DMS 273 (cell line): ENCODE data around the gene UTS2B.
"Not testable (repeated sequence)": the region's sequence is repeated elsewhere in the genome, so short reads cannot be mapped to it uniquely, and the experiment has no call there.

Experiments used
- DNase-seq: peaks from one replicate; lab custom pipeline; 2025; ENCODE audit not compliant: unreplicated experiment; lab: John Stamatoyannopoulos, UW

Gene UTS2B

GRCh38 chr3:191282251-191283185, 47.8 kb downstream of the UTS2B start:
- no peak for DNase-seq

- DNase-seq = no peak
These were observed 49.4 kb downstream of the UTS2B start for GRCh38 chr3:191280882-191281281.

- DNase-seq = no peak
These were observed 50.2 kb downstream of the UTS2B start for GRCh38 chr3:191280111-191280510.

- DNase-seq = no peak
These were observed 54.6 kb downstream of the UTS2B start for GRCh38 chr3:191275751-191276150.

- DNase-seq = not testable (repeated sequence)
These were observed 55.1 kb downstream of the UTS2B start for GRCh38 chr3:191275244-191275643.

GRCh38 chr3:191269289-191270085, 60.8 kb downstream of the UTS2B start:
- no peak for DNase-seq

- DNase-seq = no peak
These were observed 61.6 kb downstream of the UTS2B start for GRCh38 chr3:191268737-191269136.

- no peak for DNase-seq
These were observed 66.5 kb downstream of the UTS2B start for GRCh38 chr3:191263850-191264249.

GRCh38 chr3:191263365-191263764, 67.0 kb downstream of the UTS2B start:
- DNase-seq = no peak

GRCh38 chr3:191262650-191263049, 67.7 kb downstream of the UTS2B start:
- no peak for DNase-seq

- DNase-seq = no peak
These were observed 69.1 kb downstream of the UTS2B start for GRCh38 chr3:191261304-191261638.

- no peak for DNase-seq
These were observed 69.7 kb downstream of the UTS2B start for GRCh38 chr3:191260431-191261303.

- no peak for DNase-seq
These were observed 70.8 kb downstream of the UTS2B start for GRCh38 chr3:191259486-191259885.

- no peak for DNase-seq
These were observed 73.0 kb downstream of the UTS2B start for GRCh38 chr3:191257286-191257685.

- no peak for DNase-seq
These were observed 73.9 kb downstream of the UTS2B start for GRCh38 chr3:191256405-191256804.

- DNase-seq = no peak
These were observed 75.2 kb downstream of the UTS2B start for GRCh38 chr3:191255156-191255555.

- DNase-seq = no peak
These were observed 76.0 kb downstream of the UTS2B start for GRCh38 chr3:191254098-191254873.

- no peak for DNase-seq
These were observed 77.1 kb downstream of the UTS2B start for GRCh38 chr3:191253089-191253799.

- no peak for DNase-seq
These were observed 83.7 kb downstream of the UTS2B start for GRCh38 chr3:191246630-191247029.

GRCh38 chr3:191246034-191246433, 84.3 kb downstream of the UTS2B start:
- not testable (repeated sequence) for DNase-seq
